Right kidney (tissue), 9 donors: ENCODE measurements around the gene DOCK7.
"Not testable (repeated sequence)": the region's sequence is repeated elsewhere in the genome, so short reads cannot be mapped to it uniquely, and the experiment has no call there.

ENCODE experiments used
- DNase-seq: peaks from one replicate; pipeline ENCODE4 v3.0.0-alpha.2; 2016
- long read RNA-seq, 8 donors: transcript quantifications; one replicate each; lab custom pipeline, GENCODE V29; 2026

Gene DOCK7, protein sequence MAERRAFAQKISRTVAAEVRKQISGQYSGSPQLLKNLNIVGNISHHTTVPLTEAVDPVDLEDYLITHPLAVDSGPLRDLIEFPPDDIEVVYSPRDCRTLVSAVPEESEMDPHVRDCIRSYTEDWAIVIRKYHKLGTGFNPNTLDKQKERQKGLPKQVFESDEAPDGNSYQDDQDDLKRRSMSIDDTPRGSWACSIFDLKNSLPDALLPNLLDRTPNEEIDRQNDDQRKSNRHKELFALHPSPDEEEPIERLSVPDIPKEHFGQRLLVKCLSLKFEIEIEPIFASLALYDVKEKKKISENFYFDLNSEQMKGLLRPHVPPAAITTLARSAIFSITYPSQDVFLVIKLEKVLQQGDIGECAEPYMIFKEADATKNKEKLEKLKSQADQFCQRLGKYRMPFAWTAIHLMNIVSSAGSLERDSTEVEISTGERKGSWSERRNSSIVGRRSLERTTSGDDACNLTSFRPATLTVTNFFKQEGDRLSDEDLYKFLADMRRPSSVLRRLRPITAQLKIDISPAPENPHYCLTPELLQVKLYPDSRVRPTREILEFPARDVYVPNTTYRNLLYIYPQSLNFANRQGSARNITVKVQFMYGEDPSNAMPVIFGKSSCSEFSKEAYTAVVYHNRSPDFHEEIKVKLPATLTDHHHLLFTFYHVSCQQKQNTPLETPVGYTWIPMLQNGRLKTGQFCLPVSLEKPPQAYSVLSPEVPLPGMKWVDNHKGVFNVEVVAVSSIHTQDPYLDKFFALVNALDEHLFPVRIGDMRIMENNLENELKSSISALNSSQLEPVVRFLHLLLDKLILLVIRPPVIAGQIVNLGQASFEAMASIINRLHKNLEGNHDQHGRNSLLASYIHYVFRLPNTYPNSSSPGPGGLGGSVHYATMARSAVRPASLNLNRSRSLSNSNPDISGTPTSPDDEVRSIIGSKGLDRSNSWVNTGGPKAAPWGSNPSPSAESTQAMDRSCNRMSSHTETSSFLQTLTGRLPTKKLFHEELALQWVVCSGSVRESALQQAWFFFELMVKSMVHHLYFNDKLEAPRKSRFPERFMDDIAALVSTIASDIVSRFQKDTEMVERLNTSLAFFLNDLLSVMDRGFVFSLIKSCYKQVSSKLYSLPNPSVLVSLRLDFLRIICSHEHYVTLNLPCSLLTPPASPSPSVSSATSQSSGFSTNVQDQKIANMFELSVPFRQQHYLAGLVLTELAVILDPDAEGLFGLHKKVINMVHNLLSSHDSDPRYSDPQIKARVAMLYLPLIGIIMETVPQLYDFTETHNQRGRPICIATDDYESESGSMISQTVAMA (N-terminal part only)
- long read RNA-seq, donor 1, partial matches to known transcripts: 7 of 11 reads
- long read RNA-seq, donor 1, other reads (novel, unspliced or antisense): 0 of 11 reads
- long read RNA-seq, donor 2, full-length matches to known transcripts: 3 of 20 reads
- long read RNA-seq, donor 2, partial matches to known transcripts: 12 of 20 reads
- long read RNA-seq, donor 2, other reads (novel, unspliced or antisense): 5 of 20 reads
- long read RNA-seq, donor 3, partial matches to known transcripts: 0 of 2 reads
- long read RNA-seq, donor 3, other reads (novel, unspliced or antisense): 0 of 2 reads
- long read RNA-seq, donor 4, partial matches to known transcripts: 9 of 10 reads
- long read RNA-seq, donor 4, other reads (novel, unspliced or antisense): 0 of 10 reads
- long read RNA-seq, donor 5, full-length matches to known transcripts: 2 of 31 reads
- long read RNA-seq, donor 5, partial matches to known transcripts: 13 of 31 reads
- long read RNA-seq, donor 5, other reads (novel, unspliced or antisense): 16 of 31 reads
- long read RNA-seq, donor 6, partial matches to known transcripts: 0 of 4 reads
- long read RNA-seq, donor 6, other reads (novel, unspliced or antisense): 0 of 4 reads
- long read RNA-seq, donor 7, partial matches to known transcripts: 8 of 10 reads
- long read RNA-seq, donor 7, other reads (novel, unspliced or antisense): 0 of 10 reads
- long read RNA-seq, donor 8: 0 reads

DNA sequence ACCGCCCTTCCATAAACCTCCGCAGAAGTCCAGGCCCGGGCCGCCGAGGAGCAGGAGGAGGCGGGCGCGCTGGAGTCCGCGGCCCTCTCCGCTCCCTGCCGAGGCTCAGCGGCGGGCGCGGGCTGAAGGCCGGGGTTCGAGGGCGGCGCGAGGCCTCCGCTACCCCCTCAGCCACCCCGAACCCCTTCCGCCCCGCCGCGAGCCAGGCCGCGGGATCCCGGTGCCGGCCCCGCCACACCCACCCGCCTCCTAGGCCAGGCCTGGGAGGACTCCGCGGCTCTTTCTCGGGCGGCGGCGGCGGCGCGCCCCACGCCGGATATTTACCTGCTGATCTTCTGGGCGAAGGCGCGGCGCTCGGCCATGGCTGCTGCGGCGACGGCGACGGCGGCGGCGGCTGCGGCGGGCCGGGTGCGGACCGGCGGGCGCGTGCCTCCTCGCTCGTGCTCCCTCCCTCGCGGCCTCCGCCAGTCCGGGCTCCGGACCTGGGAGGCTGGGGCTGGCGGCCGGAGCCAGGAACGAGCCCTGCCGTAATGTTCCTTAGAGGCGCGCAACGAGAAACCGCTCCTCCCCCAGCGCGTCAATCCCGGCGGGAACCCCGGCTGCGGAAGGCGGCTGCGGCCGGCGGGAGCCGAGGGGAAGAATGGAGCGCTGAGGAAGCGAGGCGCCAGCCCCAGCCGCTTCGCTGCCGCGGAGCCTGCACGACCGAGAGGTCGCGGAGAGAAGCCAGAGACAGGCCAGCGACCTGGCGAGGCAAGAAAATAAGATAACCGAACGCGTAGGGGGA is at the start of gene DOCK7:
Gene DOCK7, minus strand, starts transcription at position 484 of the 784 bp plus-strand sequence. Its CDS starts 122 bp downstream, at position 362.
- DNase-seq: peak; percentile 91

GRCh38 chr1:62735491-62736171 is 47.4 kb upstream of the DOCK7 start:
- DNase-seq: no peak

GRCh38 chr1:62732331-62732730 is 44.1 kb upstream of the DOCK7 start:
- no peak for DNase-seq

GRCh38 chr1:62728963-62729362 is 40.8 kb upstream of the DOCK7 start:
- DNase-seq: no peak

- no peak for DNase-seq
These were observed 39.6 kb upstream of the DOCK7 start for GRCh38 chr1:62727656-62728407.

GRCh38 chr1:62726011-62726442 is 37.8 kb upstream of the DOCK7 start:
- no peak for DNase-seq

DNA sequence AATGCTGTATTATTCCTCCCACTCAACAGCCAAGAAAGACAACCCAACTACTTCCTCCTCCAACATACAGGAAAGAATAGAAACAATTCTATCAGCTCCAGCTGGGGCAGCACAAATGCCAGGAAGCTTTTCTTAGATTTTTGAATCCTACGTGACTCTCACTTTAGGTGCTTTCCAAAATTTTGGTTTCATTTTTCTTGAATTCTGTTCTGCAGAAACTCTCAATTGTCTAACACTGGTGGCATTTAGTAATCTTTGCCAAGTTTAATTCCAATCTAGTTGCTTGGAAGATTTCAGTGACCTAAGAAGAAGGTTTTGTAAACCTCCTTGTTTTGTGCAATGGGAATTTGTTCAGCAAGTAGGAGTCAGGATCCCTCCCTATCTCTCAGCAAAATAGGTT is 37.1 kb upstream of the DOCK7 start:
- no peak for DNase-seq

DNA sequence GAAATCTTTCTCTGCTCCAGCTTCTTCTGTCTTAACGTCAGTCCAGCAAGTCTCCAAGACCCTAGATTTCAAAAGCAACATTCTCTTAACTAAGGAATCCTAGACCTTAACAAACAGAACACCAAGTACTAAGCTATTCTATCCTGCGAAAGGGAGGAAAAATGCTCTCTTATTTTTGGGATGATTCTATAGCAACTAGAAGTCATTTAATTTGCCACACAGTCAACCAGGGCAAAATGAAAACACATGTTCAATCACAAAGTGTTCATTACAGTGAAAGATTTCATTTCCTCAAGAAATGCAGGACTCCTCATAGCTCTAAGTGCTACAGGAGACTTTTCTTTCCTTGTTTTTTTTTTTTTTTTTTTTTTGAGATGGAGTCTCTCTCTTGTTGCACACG is 36.2 kb upstream of the DOCK7 start:
- no peak for DNase-seq

- DNase-seq: no peak
These were observed 35.7 kb upstream of the DOCK7 start for GRCh38 chr1:62723883-62724282.

- DNase-seq: no peak
These were observed 34.6 kb upstream of the DOCK7 start for GRCh38 chr1:62722796-62723195.

- no peak for DNase-seq
These were observed 32.9 kb upstream of the DOCK7 start for GRCh38 chr1:62720946-62721554.

GRCh38 chr1:62718400-62718799 is 30.2 kb upstream of the DOCK7 start:
- not testable (repeated sequence) for DNase-seq

DNA sequence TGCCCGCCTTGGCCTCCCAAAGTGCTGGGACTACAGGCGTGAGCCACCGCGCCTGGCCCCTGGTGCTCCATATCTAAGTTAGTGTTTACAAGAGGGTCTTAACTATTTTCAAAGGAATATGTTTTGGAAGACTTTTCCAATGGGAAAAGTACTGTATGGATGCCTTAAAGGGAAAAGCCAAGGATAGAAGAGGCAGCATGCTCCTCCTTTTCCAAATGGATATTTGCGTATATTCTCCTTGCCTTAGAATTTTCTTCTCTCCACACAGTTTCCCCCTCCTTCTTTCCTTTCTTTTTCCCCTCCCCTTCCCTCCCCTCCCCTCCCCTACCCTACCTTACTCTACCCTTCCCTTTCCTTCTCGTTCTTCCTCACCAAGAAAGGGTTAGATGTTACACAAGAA is 29.3 kb upstream of the DOCK7 start:
- DNase-seq: no peak

DNA sequence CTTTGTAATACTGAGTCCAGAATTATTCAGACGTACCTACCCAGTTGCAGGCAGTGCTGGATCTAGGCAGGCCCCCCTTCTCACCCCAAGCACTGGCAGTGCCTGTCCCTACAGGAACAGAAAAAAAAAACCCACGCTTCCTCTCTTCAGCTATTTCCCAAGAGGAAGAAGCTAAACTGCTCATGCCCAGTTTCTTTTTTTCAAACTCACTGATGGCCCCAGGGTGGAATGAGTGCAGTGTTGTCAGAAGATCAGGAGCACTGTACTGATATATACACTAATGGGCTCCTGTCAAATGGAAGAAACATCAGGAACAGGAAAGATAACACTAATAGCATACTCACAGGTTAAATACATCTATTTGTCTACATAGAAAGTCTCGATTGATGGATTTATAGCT is 28.2 kb upstream of the DOCK7 start:
- DNase-seq: no peak

- DNase-seq: no peak
These were observed 24.4 kb upstream of the DOCK7 start for GRCh38 chr1:62712336-62713243.

- DNase-seq: no peak
These were observed 19.5 kb upstream of the DOCK7 start for GRCh38 chr1:62707744-62708120.
